Measurements from ENCODE around the gene POLR3G.

DNA sequence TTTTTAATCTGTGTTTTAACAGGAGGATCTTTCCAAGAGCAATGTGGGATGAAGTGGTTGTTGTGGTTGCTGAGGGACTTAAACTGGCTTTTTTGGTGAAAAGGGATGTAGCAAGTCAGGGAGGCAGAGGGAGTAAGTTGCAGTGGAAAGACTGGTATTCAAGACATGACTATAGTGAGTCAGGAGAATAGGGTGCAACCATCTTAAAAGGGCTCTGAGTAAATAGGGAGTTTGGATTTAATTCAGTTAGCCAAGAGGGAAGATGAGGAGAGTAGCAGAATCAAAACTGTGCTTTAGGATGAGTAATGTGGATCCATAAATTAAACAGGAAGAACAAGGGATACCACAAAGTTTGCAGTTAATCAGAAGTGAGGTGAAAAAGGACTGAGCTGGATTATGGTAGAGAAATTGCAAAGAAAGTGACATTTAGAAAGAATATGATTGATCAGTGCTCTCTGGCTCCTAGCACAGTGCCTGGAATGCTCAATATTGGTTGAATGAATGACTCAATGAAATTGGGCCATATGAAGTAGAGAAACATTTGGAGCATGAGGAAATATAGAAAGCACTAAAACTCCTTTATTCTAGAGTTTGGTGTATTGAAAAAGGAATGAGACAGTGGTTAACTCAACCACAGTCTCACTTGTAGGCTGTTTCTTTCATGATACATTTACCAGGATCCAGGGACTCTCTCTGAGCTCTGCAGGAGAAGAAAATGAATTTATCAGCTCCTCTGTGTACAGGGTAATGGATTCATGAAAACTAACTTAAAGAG, 5.1 kb downstream of the POLR3G start:
- TF ChIP-seq, protein P1, sequence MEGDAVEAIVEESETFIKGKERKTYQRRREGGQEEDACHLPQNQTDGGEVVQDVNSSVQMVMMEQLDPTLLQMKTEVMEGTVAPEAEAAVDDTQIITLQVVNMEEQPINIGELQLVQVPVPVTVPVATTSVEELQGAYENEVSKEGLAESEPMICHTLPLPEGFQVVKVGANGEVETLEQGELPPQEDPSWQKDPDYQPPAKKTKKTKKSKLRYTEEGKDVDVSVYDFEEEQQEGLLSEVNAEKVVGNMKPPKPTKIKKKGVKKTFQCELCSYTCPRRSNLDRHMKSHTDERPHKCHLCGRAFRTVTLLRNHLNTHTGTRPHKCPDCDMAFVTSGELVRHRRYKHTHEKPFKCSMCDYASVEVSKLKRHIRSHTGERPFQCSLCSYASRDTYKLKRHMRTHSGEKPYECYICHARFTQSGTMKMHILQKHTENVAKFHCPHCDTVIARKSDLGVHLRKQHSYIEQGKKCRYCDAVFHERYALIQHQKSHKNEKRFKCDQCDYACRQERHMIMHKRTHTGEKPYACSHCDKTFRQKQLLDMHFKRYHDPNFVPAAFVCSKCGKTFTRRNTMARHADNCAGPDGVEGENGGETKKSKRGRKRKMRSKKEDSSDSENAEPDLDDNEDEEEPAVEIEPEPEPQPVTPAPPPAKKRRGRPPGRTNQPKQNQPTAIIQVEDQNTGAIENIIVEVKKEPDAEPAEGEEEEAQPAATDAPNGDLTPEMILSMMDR (conservative IDR thresholded peaks at IDR 0.05; ENCODE audit: low read length), result no peak
- TF ChIP-seq EZH2phosphoT487 (IDR thresholded peaks at IDR 0.05; ENCODE audit: borderline replicate concordance, low read depth, low read length), result no peak
